Upper lobe of left lung (tissue), 6 donors: Measurements from ENCODE around the gene SPATA2L. TPM values are rescaled to one million over a fixed set of nuclear protein-coding genes. Genes with fewer than 3 reads are reported as not detected.
"Not testable (repeated sequence)": the region's sequence is repeated elsewhere in the genome, so short reads cannot be mapped to it uniquely, and the experiment has no call there.

Experiments
- ATAC-seq, 2 donors: fragments of 200-7000 bp; cut with Tn5 transposase; one replicate each; pipeline ENCODE4 v1.9.1; 2022; ENCODE audit warnings: mild to moderate bottlenecking in 2 of 2, moderate library complexity in 2 of 2; ENCODE audit not compliant: low FRiP score in 2 of 2
- DNase-seq, 2 donors: peaks; one replicate each; pipeline ENCODE4 v3.0.0-alpha.2; 2019 to 2020
- H3K27ac ChIP-seq, 4 donors: fragments of 200-600 bp; sonication (generic); one replicate each; pipeline ENCODE4 v1.5.1; 2016 to 2019
- H3K27me3 ChIP-seq, 4 donors: fragments of 200-600 bp; sonication (generic); one replicate each; pipeline ENCODE4 v1.5.1; 2017 to 2019
- H3K36me3 ChIP-seq, 4 donors: fragments of 200-600 bp; sonication (generic); one replicate each; pipeline ENCODE4 v1.5.1; 2016 to 2019
- H3K4me1 ChIP-seq, 4 donors: fragments of 200-600 bp; sonication (generic); one replicate each; pipeline ENCODE4 v1.5.1; 2018 to 2019
- H3K4me3 ChIP-seq, 4 donors: fragments of 200-600 bp; sonication (generic); one replicate each; pipeline ENCODE4 v1.5.1; 2017 to 2019; ENCODE audit warnings: mild to moderate bottlenecking in 2 of 4, moderate library complexity in 1 of 4
- H3K9me3 ChIP-seq, 4 donors: fragments of 200-600 bp; sonication (generic); one replicate each; pipeline ENCODE4 v1.5.1; 2018 to 2019
- EP300 ChIP-seq, 4 donors: sonication (generic); formaldehyde crosslinking; IDR thresholded peaks; one replicate each; pipeline ENCODE4 v1.5.1; 2017; ENCODE audit warnings: antibody characterized with exemption in 4 of 4, control low read depth in 2 of 4
- POLR2A ChIP-seq, 4 donors: fragments of 450-650 bp; IDR thresholded peaks; one replicate each; pipeline ENCODE4 v1.5.1; 2016 to 2017; ENCODE audit warnings: antibody characterized with exemption in 4 of 4, mild to moderate bottlenecking in 2 of 4
- POLR2AphosphoS5 ChIP-seq, 2 donors: sonication (generic); formaldehyde crosslinking; IDR thresholded peaks; one replicate each; pipeline ENCODE4 v1.5.1; 2017; ENCODE audit warnings: antibody characterized with exemption in 2 of 2
- WGBS, 2 donors: methylation state at CpG; one replicate each; pipeline ENCODE4 v1.1.5; 2017 to 2018; 5-methylcytosine and 5-hydroxymethylcytosine counted together
- total RNA-seq, 6 donors: library from RNA; depleted of rRNA in 4 of 6; stranded (reverse); fragments of >200 nt in 4 of 6; gene quantifications; one replicate each; pipeline versions ENCODE4 v1.1.0 to v1.2.1, GENCODE V29; 2016 to 2021
- TF ChIP-seq, protein P1 (sequence below), 6 experiments: fragments of 450-650 bp in 4 of 6; fragments of 200-600 bp in 2 of 6; sonication (generic) in 2 of 6; IDR thresholded peaks; one replicate each; pipeline ENCODE4 v1.5.1; 2016 to 2019; ENCODE audit warnings: antibody characterized with exemption in 6 of 6
- donor health status: DM: no; HTN: no; CAD: no; lungs with moderate emphysema.
- donor health status: DM: no; HTN: yes; CAD: no; lungs with severe emphysema.

The SPATA2L gene
- total RNA-seq, 6 donors from 2014 or later: 11.5 to 49.3 (median 26.5) TPM

GRCh38 chr16:89700100-89700648, 1.3 kb downstream of the SPATA2L start:
- peaks cover 15 to 39% (median 23%) of the 10 kb centered on the region in 4 donors for H3K4me1 ChIP-seq
- H3K9me3 ChIP-seq: no peaks in the 10 kb centered on the region
- H3K27ac ChIP-seq: peak overlapping the region; percentile 83 to 95 (median 90)
- H3K27me3 ChIP-seq: no peaks in the 10 kb centered on the region
- peak overlapping the region; percentile 74 to 90 (median 83) for H3K4me3 ChIP-seq
- peak; percentile 98 to 100 for DNase-seq
- WGBS, 2 donors: 0 to 4% methylated on average over 10 to 14 of the region's 30 CpGs
- TF ChIP-seq, protein P1, sequence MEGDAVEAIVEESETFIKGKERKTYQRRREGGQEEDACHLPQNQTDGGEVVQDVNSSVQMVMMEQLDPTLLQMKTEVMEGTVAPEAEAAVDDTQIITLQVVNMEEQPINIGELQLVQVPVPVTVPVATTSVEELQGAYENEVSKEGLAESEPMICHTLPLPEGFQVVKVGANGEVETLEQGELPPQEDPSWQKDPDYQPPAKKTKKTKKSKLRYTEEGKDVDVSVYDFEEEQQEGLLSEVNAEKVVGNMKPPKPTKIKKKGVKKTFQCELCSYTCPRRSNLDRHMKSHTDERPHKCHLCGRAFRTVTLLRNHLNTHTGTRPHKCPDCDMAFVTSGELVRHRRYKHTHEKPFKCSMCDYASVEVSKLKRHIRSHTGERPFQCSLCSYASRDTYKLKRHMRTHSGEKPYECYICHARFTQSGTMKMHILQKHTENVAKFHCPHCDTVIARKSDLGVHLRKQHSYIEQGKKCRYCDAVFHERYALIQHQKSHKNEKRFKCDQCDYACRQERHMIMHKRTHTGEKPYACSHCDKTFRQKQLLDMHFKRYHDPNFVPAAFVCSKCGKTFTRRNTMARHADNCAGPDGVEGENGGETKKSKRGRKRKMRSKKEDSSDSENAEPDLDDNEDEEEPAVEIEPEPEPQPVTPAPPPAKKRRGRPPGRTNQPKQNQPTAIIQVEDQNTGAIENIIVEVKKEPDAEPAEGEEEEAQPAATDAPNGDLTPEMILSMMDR (IDR thresholded peaks at IDR 0.05): peak; percentile 76 to 98 (median 96)
- TF ChIP-seq POLR2AphosphoS5 (IDR thresholded peaks at IDR 0.05): peak; percentile 80 to 84
- TF ChIP-seq EP300 (IDR thresholded peaks at IDR 0.05): peak in 1 of 4 donors; percentile 68
- TF ChIP-seq POLR2A (IDR thresholded peaks at IDR 0.05): peak in 2 of 4 donors; percentile 15 to 50
- H3K36me3 ChIP-seq: peaks cover 0 to 31% (median 19%) of the 10 kb centered on the region in 4 donors
- peak; percentile 80 to 91 for ATAC-seq

- H3K4me3 ChIP-seq: peak overlapping the region in 3 of 4 donors; percentile 74 to 90 (median 82)
- not testable (repeated sequence) for H3K9me3 ChIP-seq, ATAC-seq, H3K27me3 ChIP-seq
- H3K36me3 ChIP-seq: peaks cover 0 to 36% (median 23%) of the 10 kb centered on the region in 4 donors
- peaks cover 15 to 39% (median 23%) of the 10 kb centered on the region in 4 donors for H3K4me1 ChIP-seq
- peak in 1 of 2 donors; percentile 83 for DNase-seq
- peak overlapping the region in 3 of 4 donors; percentile 38 to 95 (median 92) for H3K27ac ChIP-seq
- WGBS, 2 donors: 69 to 72% methylated on average over 13 to 17 of the region's 18 CpGs
Observed at GRCh38 chr16:89699629-89700099, 1.8 kb downstream of the SPATA2L start.

DNA sequence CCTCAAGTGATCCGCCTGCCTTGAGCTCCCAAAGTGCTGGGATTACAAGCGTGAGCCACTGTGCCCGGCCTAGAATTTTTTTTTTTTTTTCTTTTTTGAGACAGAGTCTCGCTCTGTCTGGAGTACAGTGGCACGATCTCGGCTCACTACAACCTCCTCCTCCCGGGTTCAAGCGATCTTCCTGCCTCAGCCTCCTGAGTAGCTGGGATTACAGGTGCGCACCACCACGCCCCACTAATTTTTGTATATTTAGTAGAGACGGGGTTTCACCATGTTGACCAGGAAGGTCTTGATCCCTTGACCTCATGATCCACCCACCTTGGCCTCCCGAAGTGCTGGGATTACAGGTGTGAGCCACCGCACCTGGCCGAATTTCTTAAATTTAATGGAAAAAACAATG, 2.8 kb downstream of the SPATA2L start:
- not testable (repeated sequence) for H3K27ac ChIP-seq, H3K4me3 ChIP-seq, ATAC-seq, H3K9me3 ChIP-seq, DNase-seq, H3K27me3 ChIP-seq
- Histone ChIP-seq H3K4me1 (peaks cover 15 to 39% (median 23%) of the 10 kb centered on the region in 4 donors), H3K36me3 (peaks cover 0 to 45% (median 32%) of the 10 kb centered on the region in 4 donors)
- 97 to 98% methylated on average over 14 of the region's 14 CpGs for WGBS, 2 donors

- peak in 1 of 2 donors; percentile 83 for DNase-seq
Observed at GRCh38 chr16:89697616-89698331, 3.7 kb downstream of the SPATA2L start.

GRCh38 chr16:89697161-89697615, 4.3 kb downstream of the SPATA2L start:
- TF ChIP-seq EP300 (IDR thresholded peaks at IDR 0.05) (no peak), POLR2AphosphoS5 (IDR thresholded peaks at IDR 0.05) (no peak), POLR2A (IDR thresholded peaks at IDR 0.05) (no peak)
- TF ChIP-seq, protein P1 (IDR thresholded peaks at IDR 0.05): no peak
- WGBS, 2 donors: 91 to 95% methylated on average over 11 to 13 of the region's 19 CpGs
- ATAC-seq: no peak
- H3K36me3 ChIP-seq: peaks cover 0 to 61% (median 45%) of the 10 kb centered on the region in 4 donors
- H3K4me3 ChIP-seq: no peak overlapping the region
- no peaks in the 10 kb centered on the region for H3K9me3 ChIP-seq
- H3K4me1 ChIP-seq: peaks cover 14 to 35% (median 21%) of the 10 kb centered on the region in 4 donors
- no peak overlapping the region for H3K27ac ChIP-seq
- no peaks in the 10 kb centered on the region for H3K27me3 ChIP-seq
- peak in 1 of 2 donors; percentile 85 for DNase-seq

More at GRCh38 chr16:89697616-89698331, 3.7 kb downstream of the SPATA2L start:
- Histone ChIP-seq H3K4me3 (no peak overlapping the region), H3K36me3 (peaks cover 0 to 55% (median 41%) of the 10 kb centered on the region in 4 donors), H3K27me3 (no peaks in the 10 kb centered on the region), H3K4me1 (peaks cover 15 to 39% (median 23%) of the 10 kb centered on the region in 4 donors), H3K27ac (no peak overlapping the region), H3K9me3 (no peaks in the 10 kb centered on the region)
- TF ChIP-seq POLR2AphosphoS5 (IDR thresholded peaks at IDR 0.05): no peak
- TF ChIP-seq EP300 (IDR thresholded peaks at IDR 0.05): no peak
- TF ChIP-seq, protein P1 (IDR thresholded peaks at IDR 0.05): no peak
- TF ChIP-seq POLR2A (IDR thresholded peaks at IDR 0.05): no peak
- 87 to 93% methylated on average over 13 to 26 of the region's 32 CpGs for WGBS, 2 donors
- ATAC-seq: no peak
